ENCODE results near the gene PCP2.

- TF ChIP-seq CTCF (IDR thresholded peaks at IDR 0.05) (no peak), POLR2A (IDR thresholded peaks at IDR 0.05) (no peak)
Observed at GRCh38 chr19:7582446-7582845, 51.1 kb downstream of the PCP2 start.

All from Peyer's patch (tissue), 4 donors.